Measurements from ENCODE around the gene MAP3K4.

- TF ChIP-seq CTCF (IDR thresholded peaks at IDR 0.05) (no peak), POLR2A (IDR thresholded peaks at IDR 0.05) (no peak)
Observed at GRCh38 chr6:160992980-160993314, 1.4 kb downstream of the MAP3K4 start.
